Mononuclear cell (primary cell): Measurements from ENCODE around the gene CCER1. TPM values are rescaled to one million over a fixed set of nuclear protein-coding genes. Genes with fewer than 3 reads are reported as not detected.
"Not testable (repeated sequence)": the region's sequence is repeated elsewhere in the genome, so short reads cannot be mapped to it uniquely, and the experiment has no call there.

Experiments
- H3K27me3 ChIP-seq: 2 replicates; pipeline ENCODE4 v1.6.0; 2011; ENCODE audit warnings: low read length, control low read depth; ENCODE audit not compliant: insufficient read depth
- H3K4me1 ChIP-seq: 2 replicates; pipeline ENCODE4 v1.5.1; 2011; ENCODE audit warnings: mild to moderate bottlenecking, low read length, control low read depth; ENCODE audit not compliant: insufficient read depth
- H3K4me3 ChIP-seq: 2 replicates; pipeline ENCODE4 v1.5.1; 2011; ENCODE audit warnings: mild to moderate bottlenecking, low read length, moderate library complexity
- H3K9me3 ChIP-seq: 2 replicates; pipeline ENCODE4 v1.5.1; 2011; ENCODE audit warnings: low read depth, mild to moderate bottlenecking, control low read depth, low read length
- total RNA-seq: library from RNA; depleted of rRNA; stranded (reverse); fragments of >200 nt; gene quantifications from one replicate; pipeline ENCODE4 v1.2.3, GENCODE V29; 2012

Gene CCER1
- total RNA-seq, result not detected

- no peaks in the 10 kb centered on the region for H3K4me1 ChIP-seq
- H3K9me3 ChIP-seq, result no peaks in the 10 kb centered on the region
- H3K4me3 ChIP-seq, result no peak within 1 kb of the TSS
- no peaks in the 10 kb centered on the region for H3K27me3 ChIP-seq
Observed at GRCh38 chr12:90954921-90955320, at the start of gene CCER1. CCER1 (minus strand) TSS chr12:90955176; CDS start chr12:90954742, 434 bp downstream.

- Histone ChIP-seq H3K4me3 (no peak overlapping the region), H3K9me3 (no peaks in the 10 kb centered on the region), H3K4me1 (no peaks in the 10 kb centered on the region), H3K27me3 (no peaks in the 10 kb centered on the region)
Observed at GRCh38 chr12:91003737-91004136, 48.8 kb upstream of the CCER1 start.

GRCh38 chr12:91001306-91001705 is 46.3 kb upstream of the CCER1 start:
- Histone ChIP-seq H3K9me3 (no peaks in the 10 kb centered on the region), H3K4me3 (no peak overlapping the region), H3K4me1 (no peaks in the 10 kb centered on the region), H3K27me3 (no peaks in the 10 kb centered on the region)

GRCh38 chr12:90999966-91000365 is 45.0 kb upstream of the CCER1 start:
- Histone ChIP-seq H3K4me3 (no peak overlapping the region), H3K4me1 (no peaks in the 10 kb centered on the region), H3K27me3 (no peaks in the 10 kb centered on the region), H3K9me3 (no peaks in the 10 kb centered on the region)

- H3K27me3 ChIP-seq, result no peaks in the 10 kb centered on the region
- no peaks in the 10 kb centered on the region for H3K9me3 ChIP-seq
- no peak overlapping the region for H3K4me3 ChIP-seq
- no peaks in the 10 kb centered on the region for H3K4me1 ChIP-seq
Observed at GRCh38 chr12:90999527-90999926, 44.6 kb upstream of the CCER1 start.

GRCh38 chr12:90995010-90995409 is 40.0 kb upstream of the CCER1 start:
- H3K4me3 ChIP-seq, result no peak overlapping the region
- no peaks in the 10 kb centered on the region for H3K9me3 ChIP-seq
- H3K27me3 ChIP-seq, result no peaks in the 10 kb centered on the region
- H3K4me1 ChIP-seq, result no peaks in the 10 kb centered on the region

GRCh38 chr12:90991952-90992465 is 37.0 kb upstream of the CCER1 start:
- Histone ChIP-seq H3K9me3 (no peaks in the 10 kb centered on the region), H3K4me1 (no peaks in the 10 kb centered on the region), H3K27me3 (no peaks in the 10 kb centered on the region), H3K4me3 (no peak overlapping the region)

- Histone ChIP-seq H3K4me3 (no peak overlapping the region), H3K4me1 (no peaks in the 10 kb centered on the region), H3K9me3 (no peaks in the 10 kb centered on the region), H3K27me3 (no peaks in the 10 kb centered on the region)
Observed at GRCh38 chr12:90990611-90991010, 35.6 kb upstream of the CCER1 start.

- Histone ChIP-seq H3K27me3 (no peaks in the 10 kb centered on the region), H3K9me3 (no peaks in the 10 kb centered on the region), H3K4me3 (no peak overlapping the region), H3K4me1 (no peaks in the 10 kb centered on the region)
Observed at GRCh38 chr12:90989686-90990111, 34.7 kb upstream of the CCER1 start.

GRCh38 chr12:90987520-90987919 is 32.5 kb upstream of the CCER1 start:
- Histone ChIP-seq H3K27me3 (no peaks in the 10 kb centered on the region), H3K9me3 (no peaks in the 10 kb centered on the region), H3K4me1 (no peaks in the 10 kb centered on the region), H3K4me3 (no peak overlapping the region)

- no peak overlapping the region for H3K4me3 ChIP-seq
- no peaks in the 10 kb centered on the region for H3K27me3 ChIP-seq
- H3K4me1 ChIP-seq, result no peaks in the 10 kb centered on the region
- H3K9me3 ChIP-seq, result no peaks in the 10 kb centered on the region
Observed at GRCh38 chr12:90987101-90987500, 32.1 kb upstream of the CCER1 start.

- not testable (repeated sequence) for H3K4me1 ChIP-seq, H3K4me3 ChIP-seq, H3K27me3 ChIP-seq, H3K9me3 ChIP-seq
Observed at GRCh38 chr12:90985331-90985730, 30.4 kb upstream of the CCER1 start.

- Histone ChIP-seq H3K9me3 (no peaks in the 10 kb centered on the region), H3K4me1 (no peaks in the 10 kb centered on the region), H3K27me3 (no peaks in the 10 kb centered on the region), H3K4me3 (no peak overlapping the region)
Observed at GRCh38 chr12:90984114-90984513, 29.1 kb upstream of the CCER1 start.

GRCh38 chr12:90982170-90982569 is 27.2 kb upstream of the CCER1 start:
- no peak overlapping the region for H3K4me3 ChIP-seq
- H3K27me3 ChIP-seq, result no peaks in the 10 kb centered on the region
- no peaks in the 10 kb centered on the region for H3K4me1 ChIP-seq
- H3K9me3 ChIP-seq, result no peaks in the 10 kb centered on the region

- H3K4me3 ChIP-seq, result no peak overlapping the region
Observed at GRCh38 chr12:90979951-90980350, 25.0 kb upstream of the CCER1 start.

GRCh38 chr12:90979019-90979418 is 24.0 kb upstream of the CCER1 start:
- H3K27me3 ChIP-seq, result no peaks in the 10 kb centered on the region
- no peaks in the 10 kb centered on the region for H3K9me3 ChIP-seq
- no peak overlapping the region for H3K4me3 ChIP-seq
- H3K4me1 ChIP-seq, result no peaks in the 10 kb centered on the region

More at GRCh38 chr12:90979951-90980350, 25.0 kb upstream of the CCER1 start:
- H3K4me1 ChIP-seq, result no peaks in the 10 kb centered on the region
- H3K9me3 ChIP-seq, result no peaks in the 10 kb centered on the region
- no peaks in the 10 kb centered on the region for H3K27me3 ChIP-seq
